K562 (cell line): ENCODE data around the gene PDGFC. TPM values are rescaled to one million over a fixed set of nuclear protein-coding genes. Genes with fewer than 3 reads are reported as not detected.

Source experiments
- ATAC-seq: fragments of 200-7000 bp; cut with Tn5 transposase; 3 replicates; pipeline ENCODE4 v1.9.1; 2020; ENCODE audit warnings: moderate library complexity
- BruUV-seq: library from RNA; stranded (reverse); fragments of 400-500 nt; replicated peaks from 2 replicates; lab custom pipeline; 2021; lab: Mats Ljungman, UMichigan
- CTCF ChIA-PET: fragments of 300-600 bp; formaldehyde crosslinking; extraction: SDS; loops from one replicate; lab custom pipeline; 2021; ENCODE audit warnings: low intra/inter-chr PET ratio; lab: Yijun Ruan, JAX
- POLR2A ChIA-PET: fragments of 300-600, 350-650 bp; sonication (Branson Sonifier 250); formaldehyde crosslinking; extraction: SDS; loops from one replicate; lab custom pipeline; 2021; ENCODE audit warnings: antibody characterized with exemption, inconsistent platforms; lab: Yijun Ruan, JAX
- DNase-seq, 4 experiments: peaks; one replicate each; pipeline versions ENCODE4 v3.0.0 to v3.0.0-alpha.2; 2011 to 2018; ENCODE audit warnings: low spot score in 3 of 4, mixed read lengths in 3 of 4; ENCODE audit errors: extremely low read depth in 1 of 4
- FAIRE-seq: peaks from 2 replicates; lab custom pipeline; 2011; peaks lifted over from hg19 to GRCh38; lab: Jason Lieb, UNC
- H2AFZ ChIP-seq: 2 replicates; pipeline ENCODE4 v1.6.0; 2011; ENCODE audit warnings: low read depth, low read length, control low read depth, inconsistent platforms
- H3K27ac ChIP-seq: fragments of 200-600 bp; 3 replicates; pipeline ENCODE4 v1.8.0; 2011; ENCODE audit warnings: low read depth, mild to moderate bottlenecking, control low read depth, inconsistent platforms, low read length, moderate library complexity, mixed read lengths; ENCODE audit errors: extremely low read depth
- H3K27me3 ChIP-seq, 2 experiments: fragments of 300-600 bp in 1 of 2; 2 replicates in 1 of 2; 3 replicates in 1 of 2; pipeline versions ENCODE4 v1.6.0 to v1.8.0; 2011; ENCODE audit warnings: inconsistent platforms in 2 of 2, low read length in 2 of 2, mild to moderate bottlenecking in 1 of 2, mixed read lengths in 1 of 2, moderate library complexity in 1 of 2; ENCODE audit not compliant: control insufficient read depth in 2 of 2, insufficient read depth in 2 of 2
- H3K36me3 ChIP-seq: fragments of 300-600 bp; 3 replicates; pipeline ENCODE4 v1.8.0; 2011; ENCODE audit warnings: mild to moderate bottlenecking, low read length, inconsistent platforms; ENCODE audit not compliant: control insufficient read depth, insufficient read depth
- H3K4me1 ChIP-seq, 2 experiments: fragments of 200-600 bp in 1 of 2; replicated peaks in 1 of 2; 2 replicates in 1 of 2; 3 replicates in 1 of 2; pipeline versions ENCODE4 v1.5.1 to v1.8.0; 2011; ENCODE audit warnings: inconsistent platforms in 2 of 2, low read length in 2 of 2, mild to moderate bottlenecking in 1 of 2, mixed read lengths in 1 of 2, moderate library complexity in 1 of 2; ENCODE audit not compliant: control insufficient read depth in 2 of 2, insufficient read depth in 2 of 2
- H3K4me2 ChIP-seq: 2 replicates; pipeline ENCODE4 v1.6.1; 2011; ENCODE audit warnings: low read length, control low read depth, inconsistent platforms, mixed read lengths; ENCODE audit not compliant: insufficient read depth
- H3K4me3 ChIP-seq: fragments of 200-600 bp; sonication (generic), shearing (Covaris generic); 2 replicates; pipeline ENCODE4 v1.5.1; 2016; ENCODE audit warnings: control low read depth, inconsistent platforms
- H3K79me2 ChIP-seq: fragments of 200-600 bp; 3 replicates; pipeline ENCODE4 v1.8.0; 2011; ENCODE audit warnings: low read length, inconsistent platforms; ENCODE audit not compliant: control insufficient read depth, insufficient read depth
- H3K9ac ChIP-seq, 2 experiments: 2 replicates each; pipeline versions ENCODE4 v1.6.0 to v1.6.1; 2011; ENCODE audit warnings: low read depth in 2 of 2, low read length in 2 of 2, control low read depth in 1 of 2, inconsistent platforms in 1 of 2, mild to moderate bottlenecking in 1 of 2, mixed read lengths in 1 of 2; ENCODE audit not compliant: insufficient read depth in 1 of 2
- H3K9me1 ChIP-seq: one replicate; pipeline ENCODE4 v1.6.0; 2011; ENCODE audit warnings: inconsistent platforms, mild to moderate bottlenecking, low read length, moderate library complexity; ENCODE audit not compliant: control insufficient read depth, insufficient read depth
- H3K9me3 ChIP-seq: replicated peaks from 2 replicates; pipeline ENCODE4 v1.5.1; 2011; ENCODE audit warnings: low read depth, low read length, inconsistent platforms; ENCODE audit not compliant: control insufficient read depth, insufficient read depth
- H4K20me1 ChIP-seq: replicated peaks from 2 replicates; pipeline ENCODE4 v1.6.1; 2011; ENCODE audit warnings: low read length, inconsistent platforms, mixed read lengths; ENCODE audit not compliant: control insufficient read depth, insufficient read depth
- E2F5 ChIP-seq: sonication (generic); formaldehyde crosslinking; IDR thresholded peaks from 2 replicates; pipeline ENCODE4 v1.8.0; 2022; ENCODE audit warnings: mild to moderate bottlenecking, missing genetic modification reagents
- FOXO4 ChIP-seq: fragments of 450-650 bp; formaldehyde crosslinking; IDR thresholded peaks from 2 replicates; pipeline ENCODE4 v1.4.0; 2020; ENCODE audit warnings: mild to moderate bottlenecking, moderate library complexity
- MTF1 ChIP-seq: fragments of 250-450 bp; sonication (Bioruptor Pico); IDR thresholded peaks from 2 replicates; pipeline ENCODE4 v1.9.0; 2021; ENCODE audit warnings: moderate library complexity, mild to moderate bottlenecking, inconsistent platforms, borderline replicate concordance
- NR0B1 ChIP-seq: fragments of 450-650 bp; IDR thresholded peaks from one replicate; pipeline ENCODE4 v1.6.1; 2018; ENCODE audit warnings: mild to moderate bottlenecking, moderate library complexity; ENCODE audit not compliant: partially characterized antibody
- RNF2 ChIP-seq: sonication (generic); IDR thresholded peaks from 2 replicates; pipeline ENCODE4 v1.6.1; 2016
- TAF9B ChIP-seq: fragments of 450-650 bp; IDR thresholded peaks from 2 replicates; pipeline ENCODE4 v1.6.1; 2018; ENCODE audit warnings: mild to moderate bottlenecking; ENCODE audit not compliant: partially characterized antibody
- TCF15 ChIP-seq: fragments of 250-450 bp; sonication (Bioruptor Pico); IDR thresholded peaks from 2 replicates; pipeline ENCODE4 v1.8.0; 2022; ENCODE audit warnings: moderate library complexity, mild to moderate bottlenecking, inconsistent platforms
- ZFP91 ChIP-seq: sonication (generic); formaldehyde crosslinking; IDR thresholded peaks from 2 replicates; pipeline ENCODE4 v1.8.0; 2022; ENCODE audit warnings: mild to moderate bottlenecking, missing genetic modification reagents
- ZNF280B ChIP-seq: fragments of 250-450 bp; sonication (Bioruptor Pico); IDR thresholded peaks from 2 replicates; pipeline ENCODE4 v1.5.1; 2021; ENCODE audit warnings: mild to moderate bottlenecking
- WGBS: fragments of 100-300 bp; shearing (Covaris generic); methylation state at CpG from one replicate; pipeline ENCODE4 v1.1.6; 2016; ENCODE audit warnings: low coverage, mixed read lengths; ENCODE audit not compliant: insufficient coverage; ENCODE audit errors: missing lambda C conversion rate; 5-methylcytosine and 5-hydroxymethylcytosine counted together
- in situ Hi-C: fragments of 300-500 bp; cut with MboI; formaldehyde crosslinking; loops from 4 replicates; pipeline ENCODE4 v1.15.0; 2018; ENCODE audit warnings: inconsistent platforms, mixed read lengths
- intact Hi-C: fragments of 100-400 bp; cut with micrococcal nuclease; formaldehyde crosslinking; loops from 2 replicates; pipeline ENCODE4 v1.14.2; 2022
- polyA plus RNA-seq, 8 experiments: library from polyadenylated mRNA; depleted of rRNA in 4 of 8; stranded (reverse) in 5 of 8; unstranded in 3 of 8; fragments of >200 nt; fragmentation: Nextera tagmentation in 2 of 8; fragmentation: Illumina TruSeq in 1 of 8; extraction: Ambion mirVana in 2 of 8; extraction: Trizol in 1 of 8; gene quantifications; 2 replicates each; pipeline versions ENCODE4 v1.2.1 to v1.2.3, GENCODE V29; 2011 to 2014; ENCODE audit warnings: inconsistent platforms in 1 of 8, missing spikeins in 1 of 8
- total RNA-seq, 7 experiments: library from RNA; depleted of rRNA in 6 of 7; stranded (reverse); fragments of >200 nt in 6 of 7; fragmentation: Illumina TruSeq in 2 of 7; extraction: Trizol in 2 of 7; gene quantifications; 2 replicates each; pipeline versions ENCODE4 v1.2.1 to v1.2.3, GENCODE V29; 2011 to 2021; ENCODE audit warnings: low replicate concordance in 1 of 7

PDGFC gene
- total and polyA plus RNA-seq, 9 of the 15 experiments (the other 6 are each of a cell fraction or from before 2014, with no cell fraction given): not detected

GRCh38 chr4:156723951-156724668 lies 247.5 kb downstream of the PDGFC start:
- H3K4me1 ChIP-seq: no peaks in the 10 kb centered on the region
- DNase-seq: no peak
- TF ChIP-seq ZFP91 (CRISPR knock-in tag): no peak
- no peak for TF ChIP-seq NR0B1
- TF ChIP-seq MTF1: no peak
- TF ChIP-seq TAF9B: no peak
- TF ChIP-seq FOXO4 (CRISPR knock-in tag): no peak
- TF ChIP-seq E2F5: no peak
- no peak for TF ChIP-seq ZNF280B (CRISPR knock-in tag)
- no peak for TF ChIP-seq RNF2
- no peak for TF ChIP-seq TCF15 (CRISPR knock-in tag)
- no peaks in the 10 kb centered on the region for H3K9me3 ChIP-seq
- 0% methylated on average over 4 of the region's 11 CpGs for WGBS
- no peak for FAIRE-seq
- no TSS peak for BruUV-seq
- ChIA-PET CTCF (no interaction called here), POLR2A (no interaction called here)
- no peak overlapping the region for H3K4me3 ChIP-seq
- intact Hi-C loops (no loop called here), in situ Hi-C loops (no loop called here)
- H2AFZ ChIP-seq: no peak overlapping the region
- no peaks in the 10 kb centered on the region for H4K20me1 ChIP-seq
- H3K9ac ChIP-seq: no peak overlapping the region
- no peak overlapping the region for H3K4me2 ChIP-seq
- H3K79me2 ChIP-seq: no peaks in the 10 kb centered on the region
- no peaks in the 10 kb centered on the region for H3K36me3 ChIP-seq
- no peak for ATAC-seq
- H3K27ac ChIP-seq: no peak overlapping the region
- H3K9me1 ChIP-seq: no peaks in the 10 kb centered on the region
- no peaks in the 10 kb centered on the region for H3K27me3 ChIP-seq
